Measurements from ENCODE around the gene STMND1.

DNA sequence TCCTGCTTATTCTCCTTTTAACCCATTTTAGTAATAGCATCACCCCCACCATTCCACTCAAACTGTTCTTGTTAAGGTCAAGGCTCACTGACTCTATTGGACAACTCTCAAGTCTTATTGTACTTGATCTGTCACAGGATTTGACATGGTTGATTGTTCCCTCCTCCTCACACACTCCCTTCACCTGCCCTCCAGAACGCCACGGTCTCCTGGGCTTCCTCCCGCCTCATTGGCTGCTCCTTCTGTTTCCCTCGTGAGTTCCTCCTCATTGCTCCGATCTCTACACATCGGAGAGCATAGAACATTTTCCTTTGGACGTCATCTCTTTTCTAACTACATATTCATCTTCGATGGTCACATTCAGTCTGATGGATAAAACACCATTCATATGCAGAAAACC, 55.1 kb downstream of the STMND1 start:
- TF ChIP-seq TAF1 (IDR thresholded peaks at IDR 0.05; ENCODE audit: low read depth) (no peak), REST (IDR thresholded peaks at IDR 0.05; ENCODE audit: low read depth) (no peak), CREB1 (IDR thresholded peaks at IDR 0.05; ENCODE audit: low read depth) (no peak)
